Endothelial cell of umbilical vein (primary cell): ENCODE measurements around the gene GPR137B. TPM values are rescaled to one million over a fixed set of nuclear protein-coding genes. Genes with fewer than 3 reads are reported as not detected.

Source experiments
- BruUV-seq: library from RNA; stranded (reverse); fragments of 400-500 nt; replicated peaks from 2 replicates; lab custom pipeline; 2021; lab: Mats Ljungman, UMichigan
- CTCF ChIA-PET: fragments of 300-600, 350-600 bp; sonication (Branson Sonifier 250); formaldehyde crosslinking; loops from one replicate; lab custom pipeline; 2021; ENCODE audit warnings: antibody characterized with exemption, inconsistent platforms; lab: Charles Lee
- POLR2A ChIA-PET: fragments of 300-600, 350-600 bp; sonication (Branson Sonifier 250); formaldehyde crosslinking; loops from one replicate; lab custom pipeline; 2021; ENCODE audit warnings: antibody characterized with exemption, inconsistent platforms; lab: Charles Lee
- DNase-seq: peaks from one replicate; pipeline ENCODE4 v3.0.0-alpha.2; 2011; ENCODE audit warnings: low read depth, low spot score
- FAIRE-seq: peaks from 2 replicates; lab custom pipeline; 2011; peaks lifted over from hg19 to GRCh38; lab: Jason Lieb, UNC
- H2AFZ ChIP-seq: 2 replicates; pipeline ENCODE4 v1.6.0; 2012; ENCODE audit warnings: low read depth, low read length, control low read depth, inconsistent platforms
- H3K27ac ChIP-seq: 2 replicates; pipeline ENCODE4 v1.5.1; 2011; ENCODE audit warnings: low read depth, mild to moderate bottlenecking, control low read depth, low read length, moderate library complexity; ENCODE audit not compliant: insufficient read depth
- H3K27me3 ChIP-seq, 2 experiments: 2 replicates each; pipeline versions ENCODE4 v1.6.0 to v1.6.1; 2011; ENCODE audit warnings: low read length in 2 of 2, mixed read lengths in 1 of 2; ENCODE audit not compliant: control insufficient read depth in 2 of 2, insufficient read depth in 2 of 2
- H3K36me3 ChIP-seq, 2 experiments: 2 replicates in 1 of 2; 3 replicates in 1 of 2; pipeline ENCODE4 v1.5.1; 2011; ENCODE audit warnings: low read length in 2 of 2, mild to moderate bottlenecking in 1 of 2, moderate library complexity in 1 of 2; ENCODE audit not compliant: control insufficient read depth in 2 of 2, insufficient read depth in 2 of 2; ENCODE audit errors: extremely low read depth in 1 of 2
- H3K4me1 ChIP-seq: 3 replicates; pipeline ENCODE4 v1.5.1; 2011; ENCODE audit warnings: mild to moderate bottlenecking, low read length; ENCODE audit not compliant: control insufficient read depth, insufficient read depth; ENCODE audit errors: extremely low read depth
- H3K4me2 ChIP-seq: 2 replicates; pipeline ENCODE4 v1.6.1; 2011; ENCODE audit warnings: low read length, control low read depth, mixed read lengths; ENCODE audit not compliant: insufficient read depth
- H3K4me3 ChIP-seq, 3 experiments: fragments of 200-600 bp in 1 of 3; sonication (generic), shearing (Covaris generic) in 1 of 3; replicated peaks in 1 of 3; 2 replicates each; pipeline ENCODE4 v1.5.1; 2011 to 2016; ENCODE audit warnings: control low read depth in 3 of 3, low read length in 3 of 3, mild to moderate bottlenecking in 2 of 3, inconsistent platforms in 1 of 3, low read depth in 1 of 3, moderate library complexity in 1 of 3; ENCODE audit not compliant: insufficient read depth in 1 of 3
- H3K79me2 ChIP-seq: 2 replicates; pipeline ENCODE4 v1.6.0; 2012; ENCODE audit warnings: low read length, inconsistent platforms; ENCODE audit not compliant: control insufficient read depth, insufficient read depth
- H3K9ac ChIP-seq: replicated peaks from 2 replicates; pipeline ENCODE3; 2011; ENCODE audit warnings: low read length, control low read depth; ENCODE audit not compliant: insufficient read depth; ENCODE audit errors: extremely low read depth
- H3K9me1 ChIP-seq: replicated peaks from 3 replicates; pipeline ENCODE4 v1.6.0; 2011; ENCODE audit warnings: mild to moderate bottlenecking, low read length; ENCODE audit not compliant: control insufficient read depth, insufficient read depth; ENCODE audit errors: extremely low read depth
- H3K9me3 ChIP-seq: replicated peaks from 2 replicates; pipeline ENCODE4 v1.5.1; 2012; ENCODE audit warnings: low read length, inconsistent platforms; ENCODE audit not compliant: control insufficient read depth, insufficient read depth
- H4K20me1 ChIP-seq: replicated peaks from 2 replicates; pipeline ENCODE3; 2011; ENCODE audit warnings: mild to moderate bottlenecking, low read length; ENCODE audit not compliant: control insufficient read depth, insufficient read depth; ENCODE audit errors: extremely low read depth
- CTCF ChIP-seq, 2 donors: IDR thresholded peaks; 1 replicate in 1 of 2; 2 replicates in 1 of 2; pipeline ENCODE4 v1.5.1; 2011; ENCODE audit warnings: low read length in 2 of 2, mild to moderate bottlenecking in 2 of 2, moderate library complexity in 2 of 2, control low read depth in 1 of 2, inconsistent platforms in 1 of 2, low read depth in 1 of 2; ENCODE audit not compliant: insufficient read depth in 1 of 2; ENCODE audit errors: extremely low read depth in 1 of 2
- EZH2 ChIP-seq: IDR thresholded peaks from 2 replicates; pipeline ENCODE4 v1.6.1; 2012; ENCODE audit warnings: borderline replicate concordance, low read depth, mild to moderate bottlenecking, moderate library complexity, low read length, inconsistent platforms; ENCODE audit not compliant: severe bottlenecking
- FOS ChIP-seq: IDR thresholded peaks from 2 replicates; pipeline ENCODE4 v1.6.1; 2011; ENCODE audit warnings: mild to moderate bottlenecking, low read length, moderate library complexity, borderline replicate concordance; ENCODE audit not compliant: insufficient read depth
- GATA2 ChIP-seq: IDR thresholded peaks from 2 replicates; pipeline ENCODE4 v1.7.0; 2011; ENCODE audit warnings: low read depth, mild to moderate bottlenecking, moderate library complexity, mixed read lengths, low read length; ENCODE audit not compliant: insufficient read length, insufficient read depth
- JUN ChIP-seq: IDR thresholded peaks from 2 replicates; pipeline ENCODE4 v1.6.1; 2011; ENCODE audit warnings: borderline replicate concordance, low read depth; ENCODE audit not compliant: insufficient read length, insufficient read depth
- MAX ChIP-seq: IDR thresholded peaks from 2 replicates; pipeline ENCODE4 v1.6.1; 2011; ENCODE audit not compliant: insufficient read depth, insufficient read length
- MYC ChIP-seq: IDR thresholded peaks from one replicate; pipeline ENCODE4 v1.6.1; 2011; ENCODE audit warnings: mild to moderate bottlenecking, low read depth, low read length
- POLR2A ChIP-seq: IDR thresholded peaks from 2 replicates; pipeline ENCODE4 v1.6.1; 2012; ENCODE audit warnings: low read depth, mild to moderate bottlenecking, control low read depth, low read length
- POLR2AphosphoS5 ChIP-seq: IDR thresholded peaks from 2 replicates; pipeline ENCODE4 v1.6.1; 2012; ENCODE audit warnings: low read depth, mild to moderate bottlenecking, control low read depth, low read length, moderate library complexity; ENCODE audit not compliant: insufficient read depth
- dilution Hi-C: fragments of 300-500 bp; cut with MboI; formaldehyde crosslinking; loops from one replicate; pipeline ENCODE4 v1.15.0; 2019; ENCODE audit warnings: low sequenced_read_pairs; ENCODE audit not compliant: extremely low pct_ligation_motif_present
- intact Hi-C: fragments of 100-400 bp; cut with micrococcal nuclease; formaldehyde crosslinking; loops from one replicate; pipeline ENCODE4 v1.10.0; 2022
- polyA plus RNA-seq, 4 experiments: library from polyadenylated mRNA; depleted of rRNA in 3 of 4; stranded (reverse) in 3 of 4; unstranded in 1 of 4; fragments of >200 nt; gene quantifications; 2 replicates each; pipeline versions ENCODE4 v1.2.1 to v1.2.3, GENCODE V29; 2011 to 2012; ENCODE audit warnings: missing spikeins in 1 of 4
- total RNA-seq: library from RNA; stranded (reverse); gene quantifications from 2 replicates; pipeline ENCODE4 v1.2.3, GENCODE V29; 2021

GPR137B gene
- total and polyA plus RNA-seq, 2 donors (not counting 3 experiments of a cell fraction or from before 2014, with no cell fraction given): 7.8 to 11.9 TPM

GRCh38 chr1:236131916-236132315 is 10.4 kb upstream of the GPR137B start:
- Histone ChIP-seq H3K9ac (no peak overlapping the region), H3K4me2 (no peak overlapping the region), H3K9me3 (no peaks in the 10 kb centered on the region), H4K20me1 (no peaks in the 10 kb centered on the region), H3K27ac (no peak overlapping the region), H2AFZ (no peak overlapping the region), H3K36me3 (no peaks in the 10 kb centered on the region), H3K4me3 (no peak overlapping the region), H3K4me1 (no peaks in the 10 kb centered on the region), H3K27me3 (peaks cover 7 to 18% of the 10 kb centered on the region in 2 experiments), H3K79me2 (no peaks in the 10 kb centered on the region), H3K9me1 (no peaks in the 10 kb centered on the region)
- FAIRE-seq (no peak), DNase-seq (no peak)
- CTCF ChIA-PET: interaction anchor here (1.6 kb wide), 1 partner anchor 9 kb away, joined by 6 read pairs; no protein-coding TSS in a partner anchor
- BruUV-seq: no TSS peak
- intact Hi-C loops (no loop called here), dilution Hi-C loops (no loop called here)
- POLR2A ChIA-PET: no interaction called here
- no peak for TF ChIP-seq EZH2
- no peak for TF ChIP-seq GATA2
- TF ChIP-seq POLR2A: no peak
- no peak for TF ChIP-seq JUN
- no peak for TF ChIP-seq MYC
- no peak for TF ChIP-seq CTCF (IDR thresholded peaks at IDR 0.05; ENCODE audit: extremely low read depth in 1 of 2, insufficient read depth in 1 of 2, low read depth in 1 of 2, low read length in 2 of 2)
- TF ChIP-seq POLR2AphosphoS5: no peak
- no peak for TF ChIP-seq MAX
- no peak for TF ChIP-seq FOS
